HepG2 (cell line): ENCODE measurements around the gene CIAPIN1. TPM values are rescaled to one million over a fixed set of nuclear protein-coding genes. Genes with fewer than 3 reads are reported as not detected.
A peak's percentile ranks its signal among the peaks of the same experiment; 100 is the strongest.

Experiments used
- ARNTL ChIP-seq: sonication (generic); formaldehyde crosslinking; IDR thresholded peaks from 2 replicates; pipeline ENCODE4 v1.4.0; 2020; ENCODE audit warnings: mild to moderate bottlenecking, missing genetic modification reagents
- CAMTA2 ChIP-seq: sonication (generic); formaldehyde crosslinking; IDR thresholded peaks from 2 replicates; pipeline ENCODE4 v1.4.0; 2020; ENCODE audit warnings: mild to moderate bottlenecking, missing genetic modification reagents, borderline replicate concordance
- KMT2A ChIP-seq: sonication (generic); formaldehyde crosslinking; IDR thresholded peaks from 2 replicates; pipeline ENCODE4 v1.4.0; 2020; ENCODE audit warnings: missing genetic modification reagents
- MYC ChIP-seq: sonication (generic); formaldehyde crosslinking; IDR thresholded peaks from 2 replicates; pipeline ENCODE4 v1.9.0; 2021; ENCODE audit warnings: missing genetic modification reagents, borderline replicate concordance
- NR2C2 ChIP-seq: sonication (generic); formaldehyde crosslinking; IDR thresholded peaks from 2 replicates; pipeline ENCODE4 v1.4.0; 2020; ENCODE audit warnings: missing genetic modification reagents, mild to moderate bottlenecking, moderate library complexity, borderline replicate concordance
- NR2F2 ChIP-seq: IDR thresholded peaks from 2 replicates; pipeline ENCODE4 v1.6.1; 2012; ENCODE audit warnings: low read depth, inconsistent platforms, borderline replicate concordance
- PTBP1 ChIP-seq: fragments of 200-400 bp; formaldehyde crosslinking; IDR thresholded peaks from 2 replicates; pipeline ENCODE4 v1.6.1; 2018; ENCODE audit warnings: low read length, low read depth; ENCODE audit not compliant: poor library complexity, severe bottlenecking
- XRCC5 ChIP-seq: fragments of 200-400 bp; formaldehyde crosslinking; optimal IDR thresholded peaks from 2 replicates; pipeline ENCODE3; 2017; ENCODE audit warnings: mild to moderate bottlenecking, low read length
- ZKSCAN8 ChIP-seq: IDR thresholded peaks from 2 replicates; pipeline ENCODE4 v1.6.1; 2016; ENCODE audit warnings: borderline replicate concordance, missing genetic modification reagents, missing compliant biosample characterization
- ZNF10 ChIP-seq: sonication (generic); formaldehyde crosslinking; IDR thresholded peaks from 2 replicates; pipeline ENCODE4 v1.4.0; 2020; ENCODE audit warnings: mild to moderate bottlenecking, low read depth, missing genetic modification reagents, borderline replicate concordance
- ZNF17 ChIP-seq: sonication (generic); formaldehyde crosslinking; IDR thresholded peaks from 2 replicates; pipeline ENCODE4 v1.5.0; 2020; ENCODE audit warnings: mild to moderate bottlenecking, missing genetic modification reagents
- ZNF382 ChIP-seq: sonication (generic); formaldehyde crosslinking; IDR thresholded peaks from 2 replicates; pipeline ENCODE4 v1.5.0; 2020; ENCODE audit warnings: missing genetic modification reagents, mild to moderate bottlenecking, borderline replicate concordance
- ZNF790 ChIP-seq: sonication (generic); formaldehyde crosslinking; IDR thresholded peaks from 2 replicates; pipeline ENCODE4 v1.8.0; 2022; ENCODE audit warnings: missing genetic modification reagents, mild to moderate bottlenecking, borderline replicate concordance
- ZSCAN20 ChIP-seq: sonication (generic); formaldehyde crosslinking; IDR thresholded peaks from 2 replicates; pipeline ENCODE4 v1.4.0; 2020; ENCODE audit warnings: missing genetic modification reagents, mild to moderate bottlenecking, borderline replicate concordance
- polyA plus RNA-seq, 8 experiments: library from polyadenylated mRNA; depleted of rRNA in 3 of 8; stranded (reverse) in 7 of 8; unstranded in 1 of 8; fragments of >200 nt; fragmentation: Illumina TruSeq in 4 of 8; extraction: Trizol in 4 of 8; gene quantifications; 2 replicates each; pipeline versions ENCODE4 v1.2.1 to v1.2.3, GENCODE V29; 2011 to 2016; ENCODE audit warnings: low read depth in 4 of 8, missing spikeins in 1 of 8, mixed read lengths in 1 of 8; ENCODE audit not compliant: insufficient read depth in 1 of 8
- total RNA-seq, 5 experiments: library from RNA; depleted of rRNA; stranded (reverse); fragments of >200 nt; fragmentation: Illumina TruSeq; extraction: Trizol; gene quantifications; 2 replicates each; pipeline ENCODE4 v1.2.3, GENCODE V29; 2016; ENCODE audit warnings: low read depth in 1 of 5
- TF ChIP-seq, protein P1 (sequence below): sonication (generic); formaldehyde crosslinking; IDR thresholded peaks from 2 replicates; pipeline ENCODE4 v1.4.0; 2020; ENCODE audit warnings: missing genetic modification reagents, borderline replicate concordance
- TF ChIP-seq, protein P2 (sequence below): IDR thresholded peaks from 2 replicates; pipeline ENCODE4 v1.6.1; 2016; ENCODE audit warnings: missing compliant biosample characterization, missing genetic modification reagents, borderline replicate concordance
- TF ChIP-seq, protein P3 (sequence below): sonication (generic); formaldehyde crosslinking; IDR thresholded peaks from 2 replicates; pipeline ENCODE4 v1.9.0; 2021; ENCODE audit warnings: missing genetic modification reagents, borderline replicate concordance
- TF ChIP-seq, protein P4 (sequence below): sonication (generic); formaldehyde crosslinking; IDR thresholded peaks from 2 replicates; pipeline ENCODE4 v1.4.0; 2020; ENCODE audit warnings: missing genetic modification reagents, borderline replicate concordance

CIAPIN1 gene
- total and polyA plus RNA-seq, 2 of the 13 experiments (the other 11 are each of a cell fraction or from before 2014, with no cell fraction given) = 69.3 to 89.7 TPM

DNA sequence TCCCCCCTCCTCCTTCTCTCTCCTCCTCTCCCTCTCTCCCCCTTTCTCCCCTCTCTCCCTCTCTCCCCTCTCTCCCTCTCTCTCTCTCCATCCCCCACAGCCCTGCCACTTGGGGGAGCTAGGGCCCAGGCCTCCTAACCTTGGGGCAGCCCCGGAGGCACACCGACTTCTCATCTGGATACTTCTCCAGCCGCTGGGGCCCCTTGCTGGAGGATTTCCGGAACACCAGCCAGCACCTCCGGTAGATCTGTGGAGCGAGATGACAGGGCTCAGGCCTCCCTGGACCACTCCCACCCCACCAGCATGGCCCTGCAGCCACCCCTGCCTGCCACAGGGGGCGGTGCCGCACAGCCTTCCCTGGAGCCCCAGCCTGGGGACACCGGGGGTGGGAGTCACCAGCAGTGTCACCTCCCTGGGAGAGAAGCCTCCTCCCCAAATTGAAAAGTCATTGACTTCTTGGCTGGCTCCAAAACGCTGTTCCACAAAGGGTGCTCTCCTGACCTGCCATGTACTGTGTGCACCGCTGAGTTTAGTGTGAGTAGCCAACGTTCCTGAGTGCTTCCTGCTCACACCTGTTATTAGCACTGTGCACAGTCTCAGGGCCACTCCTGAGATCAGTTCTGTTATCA is 28.6 kb upstream of the CIAPIN1 start (continued):
- no peak for TF ChIP-seq ZNF10 (CRISPR knock-in tag)
- peak; percentile 38; the same call in 1 of the 2 replicates for TF ChIP-seq ARNTL
- peak; percentile 96 for TF ChIP-seq XRCC5
- TF ChIP-seq ZKSCAN8 (CRISPR knock-in tag) = no peak
- no peak for TF ChIP-seq CAMTA2 (CRISPR knock-in tag)
- no peak for TF ChIP-seq ZSCAN20 (CRISPR knock-in tag)
- TF ChIP-seq NR2F2 = no peak
- TF ChIP-seq, protein P1, sequence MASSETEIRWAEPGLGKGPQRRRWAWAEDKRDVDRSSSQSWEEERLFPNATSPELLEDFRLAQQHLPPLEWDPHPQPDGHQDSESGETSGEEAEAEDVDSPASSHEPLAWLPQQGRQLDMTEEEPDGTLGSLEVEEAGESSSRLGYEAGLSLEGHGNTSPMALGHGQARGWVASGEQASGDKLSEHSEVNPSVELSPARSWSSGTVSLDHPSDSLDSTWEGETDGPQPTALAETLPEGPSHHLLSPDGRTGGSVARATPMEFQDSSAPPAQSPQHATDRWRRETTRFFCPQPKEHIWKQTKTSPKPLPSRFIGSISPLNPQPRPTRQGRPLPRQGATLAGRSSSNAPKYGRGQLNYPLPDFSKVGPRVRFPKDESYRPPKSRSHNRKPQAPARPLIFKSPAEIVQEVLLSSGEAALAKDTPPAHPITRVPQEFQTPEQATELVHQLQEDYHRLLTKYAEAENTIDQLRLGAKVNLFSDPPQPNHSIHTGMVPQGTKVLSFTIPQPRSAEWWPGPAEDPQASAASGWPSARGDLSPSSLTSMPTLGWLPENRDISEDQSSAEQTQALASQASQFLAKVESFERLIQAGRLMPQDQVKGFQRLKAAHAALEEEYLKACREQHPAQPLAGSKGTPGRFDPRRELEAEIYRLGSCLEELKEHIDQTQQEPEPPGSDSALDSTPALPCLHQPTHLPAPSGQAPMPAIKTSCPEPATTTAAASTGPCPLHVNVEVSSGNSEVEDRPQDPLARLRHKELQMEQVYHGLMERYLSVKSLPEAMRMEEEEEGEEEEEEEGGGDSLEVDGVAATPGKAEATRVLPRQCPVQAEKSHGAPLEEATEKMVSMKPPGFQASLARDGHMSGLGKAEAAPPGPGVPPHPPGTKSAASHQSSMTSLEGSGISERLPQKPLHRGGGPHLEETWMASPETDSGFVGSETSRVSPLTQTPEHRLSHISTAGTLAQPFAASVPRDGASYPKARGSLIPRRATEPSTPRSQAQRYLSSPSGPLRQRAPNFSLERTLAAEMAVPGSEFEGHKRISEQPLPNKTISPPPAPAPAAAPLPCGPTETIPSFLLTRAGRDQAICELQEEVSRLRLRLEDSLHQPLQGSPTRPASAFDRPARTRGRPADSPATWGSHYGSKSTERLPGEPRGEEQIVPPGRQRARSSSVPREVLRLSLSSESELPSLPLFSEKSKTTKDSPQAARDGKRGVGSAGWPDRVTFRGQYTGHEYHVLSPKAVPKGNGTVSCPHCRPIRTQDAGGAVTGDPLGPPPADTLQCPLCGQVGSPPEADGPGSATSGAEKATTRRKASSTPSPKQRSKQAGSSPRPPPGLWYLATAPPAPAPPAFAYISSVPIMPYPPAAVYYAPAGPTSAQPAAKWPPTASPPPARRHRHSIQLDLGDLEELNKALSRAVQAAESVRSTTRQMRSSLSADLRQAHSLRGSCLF (CRISPR knock-in tag) = no peak
- TF ChIP-seq ZNF790 = no peak
- no peak for TF ChIP-seq PTBP1
- TF ChIP-seq ZNF382 = no peak
- TF ChIP-seq KMT2A (CRISPR knock-in tag) = no peak
- 0 out of 2 replicates have a peak, but pooled peaks have one; percentile 21 for TF ChIP-seq MYC
- TF ChIP-seq NR2C2 (CRISPR knock-in tag) = no peak
- TF ChIP-seq, protein P2, sequence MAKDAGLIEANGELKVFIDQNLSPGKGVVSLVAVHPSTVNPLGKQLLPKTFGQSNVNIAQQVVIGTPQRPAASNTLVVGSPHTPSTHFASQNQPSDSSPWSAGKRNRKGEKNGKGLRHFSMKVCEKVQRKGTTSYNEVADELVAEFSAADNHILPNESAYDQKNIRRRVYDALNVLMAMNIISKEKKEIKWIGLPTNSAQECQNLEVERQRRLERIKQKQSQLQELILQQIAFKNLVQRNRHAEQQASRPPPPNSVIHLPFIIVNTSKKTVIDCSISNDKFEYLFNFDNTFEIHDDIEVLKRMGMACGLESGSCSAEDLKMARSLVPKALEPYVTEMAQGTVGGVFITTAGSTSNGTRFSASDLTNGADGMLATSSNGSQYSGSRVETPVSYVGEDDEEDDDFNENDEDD = no peak
- no peak for TF ChIP-seq ZNF17 (CRISPR knock-in tag)
- TF ChIP-seq, protein P3, sequence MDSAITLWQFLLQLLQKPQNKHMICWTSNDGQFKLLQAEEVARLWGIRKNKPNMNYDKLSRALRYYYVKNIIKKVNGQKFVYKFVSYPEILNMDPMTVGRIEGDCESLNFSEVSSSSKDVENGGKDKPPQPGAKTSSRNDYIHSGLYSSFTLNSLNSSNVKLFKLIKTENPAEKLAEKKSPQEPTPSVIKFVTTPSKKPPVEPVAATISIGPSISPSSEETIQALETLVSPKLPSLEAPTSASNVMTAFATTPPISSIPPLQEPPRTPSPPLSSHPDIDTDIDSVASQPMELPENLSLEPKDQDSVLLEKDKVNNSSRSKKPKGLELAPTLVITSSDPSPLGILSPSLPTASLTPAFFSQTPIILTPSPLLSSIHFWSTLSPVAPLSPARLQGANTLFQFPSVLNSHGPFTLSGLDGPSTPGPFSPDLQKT (CRISPR knock-in tag) = no peak
- TF ChIP-seq, protein P4, sequence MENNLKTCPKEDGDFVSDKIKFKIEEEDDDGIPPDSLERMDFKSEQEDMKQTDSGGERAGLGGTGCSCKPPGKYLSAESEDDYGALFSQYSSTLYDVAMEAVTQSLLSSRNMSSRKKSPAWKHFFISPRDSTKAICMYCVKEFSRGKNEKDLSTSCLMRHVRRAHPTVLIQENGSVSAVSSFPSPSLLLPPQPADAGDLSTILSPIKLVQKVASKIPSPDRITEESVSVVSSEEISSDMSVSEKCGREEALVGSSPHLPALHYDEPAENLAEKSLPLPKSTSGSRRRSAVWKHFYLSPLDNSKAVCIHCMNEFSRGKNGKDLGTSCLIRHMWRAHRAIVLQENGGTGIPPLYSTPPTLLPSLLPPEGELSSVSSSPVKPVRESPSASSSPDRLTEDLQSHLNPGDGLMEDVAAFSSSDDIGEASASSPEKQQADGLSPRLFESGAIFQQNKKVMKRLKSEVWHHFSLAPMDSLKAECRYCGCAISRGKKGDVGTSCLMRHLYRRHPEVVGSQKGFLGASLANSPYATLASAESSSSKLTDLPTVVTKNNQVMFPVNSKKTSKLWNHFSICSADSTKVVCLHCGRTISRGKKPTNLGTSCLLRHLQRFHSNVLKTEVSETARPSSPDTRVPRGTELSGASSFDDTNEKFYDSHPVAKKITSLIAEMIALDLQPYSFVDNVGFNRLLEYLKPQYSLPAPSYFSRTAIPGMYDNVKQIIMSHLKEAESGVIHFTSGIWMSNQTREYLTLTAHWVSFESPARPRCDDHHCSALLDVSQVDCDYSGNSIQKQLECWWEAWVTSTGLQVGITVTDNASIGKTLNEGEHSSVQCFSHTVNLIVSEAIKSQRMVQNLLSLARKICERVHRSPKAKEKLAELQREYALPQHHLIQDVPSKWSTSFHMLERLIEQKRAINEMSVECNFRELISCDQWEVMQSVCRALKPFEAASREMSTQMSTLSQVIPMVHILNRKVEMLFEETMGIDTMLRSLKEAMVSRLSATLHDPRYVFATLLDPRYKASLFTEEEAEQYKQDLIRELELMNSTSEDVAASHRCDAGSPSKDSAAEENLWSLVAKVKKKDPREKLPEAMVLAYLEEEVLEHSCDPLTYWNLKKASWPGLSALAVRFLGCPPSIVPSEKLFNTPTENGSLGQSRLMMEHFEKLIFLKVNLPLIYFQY = no peak
